ENCODE results near the gene MKI67. TPM values are rescaled to one million over a fixed set of nuclear protein-coding genes. Genes with fewer than 3 reads are reported as not detected.

The MKI67 gene
- total and polyA plus RNA-seq, 2 of the 13 experiments (the other 11 are each of a cell fraction or from before 2014, with no cell fraction given), result 6.7 to 22.9 TPM

DNA sequence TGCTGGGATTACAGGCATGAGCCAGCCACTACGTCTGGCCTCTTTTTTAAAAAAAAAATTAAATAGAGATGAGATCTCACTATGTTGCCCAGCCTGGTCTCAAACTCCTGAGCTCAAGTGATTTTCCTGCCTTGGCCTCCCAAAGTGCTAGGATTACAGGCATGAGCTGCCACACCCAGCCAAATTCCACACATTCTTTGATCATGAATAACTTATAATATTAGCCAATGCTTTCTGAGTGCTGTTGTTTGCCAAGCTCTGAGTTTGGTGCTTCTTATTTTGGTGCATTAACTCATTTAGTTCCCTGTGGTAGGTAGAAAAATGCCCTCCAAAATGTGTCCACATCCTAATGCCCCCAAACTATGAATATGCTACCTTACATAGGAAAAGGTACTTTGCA, 47.2 kb upstream of the MKI67 start:
- FAIRE-seq, result no peak
- in situ Hi-C loops (cut with HindIII; ENCODE audit: extremely low pct_ligation_motif_present, low pct_unique_long_range_greater_than_20kb), result no loop called here
- no peak overlapping the region for H3K4me2 ChIP-seq (ENCODE audit: low read depth, low read length)

DNA sequence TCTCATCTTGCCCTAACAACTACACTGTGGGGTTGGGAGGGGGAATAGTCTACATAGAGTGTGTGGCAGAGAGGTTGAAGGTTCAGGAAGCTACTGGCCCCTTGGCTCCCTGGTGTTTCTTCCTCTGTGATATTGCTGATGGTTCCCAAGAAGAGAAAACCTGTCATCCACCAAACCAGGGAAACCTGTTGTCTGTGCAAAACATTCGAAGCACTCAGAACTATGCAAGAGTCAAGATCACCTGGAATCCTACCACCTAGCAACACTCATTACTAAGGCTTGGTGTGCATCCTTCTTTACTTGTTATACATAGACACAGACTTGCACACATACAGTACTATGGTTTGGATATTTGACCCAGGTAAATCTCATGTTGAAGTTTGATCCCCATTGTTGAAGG, 46.5 kb upstream of the MKI67 start:
- intact Hi-C loops (cut with micrococcal nuclease; ENCODE audit: unreplicated experiment), result no loop called here
- Histone ChIP-seq H3K27ac (ENCODE audit: extremely low read length, insufficient read depth, low read length) (no peak overlapping the region), H3K4me3 (replicated peaks in 1 of 3; ENCODE audit: insufficient read depth in 1 of 3, low read depth in 2 of 3, low read length in 3 of 3) (no peak overlapping the region), H3K36me3 (replicated peaks in 1 of 2; ENCODE audit: control insufficient read depth in 1 of 2, insufficient read depth in 2 of 2, low read length in 2 of 2) (no peaks in the 10 kb centered on the region), H3K9me3 (ENCODE audit: low read length) (no peaks in the 10 kb centered on the region), H3K79me2 (ENCODE audit: insufficient read depth, low read length) (no peaks in the 10 kb centered on the region), H3K4me2 (ENCODE audit: low read depth, low read length) (no peak overlapping the region), H4K20me1 (ENCODE audit: insufficient read depth, low read length) (no peaks in the 10 kb centered on the region), H3K27me3 (ENCODE audit: control insufficient read depth in 1 of 2, insufficient read depth in 2 of 2, low read length in 2 of 2) (0 out of 5 replicates have a peak, but pooled peaks cover 0 to 6% of the 10 kb centered on the region in 2 experiments), H3K9ac (ENCODE audit: insufficient read depth, low read depth, low read length) (no peak overlapping the region), H2AFZ (ENCODE audit: low read length) (no peak overlapping the region), H3K4me1 (ENCODE audit: insufficient read depth, low read length) (peaks cover 25% of the 10 kb centered on the region)
- ChIA-PET CTCF (ENCODE audit: low intra/inter-chr PET ratio, low total read pairs) (no interaction called here), POLR2A (interaction anchor here (1.3 kb wide), 1 partner anchor 16 kb away, joined by 3 read pairs; no protein-coding TSS in a partner anchor)
- in situ Hi-C loops (cut with HindIII; ENCODE audit: extremely low pct_ligation_motif_present, low pct_unique_long_range_greater_than_20kb), result no loop called here
- ATAC-seq (no peak), FAIRE-seq (no peak), DNase-seq (ENCODE audit: low spot score) (no peak)
- TF ChIP-seq, protein P1, sequence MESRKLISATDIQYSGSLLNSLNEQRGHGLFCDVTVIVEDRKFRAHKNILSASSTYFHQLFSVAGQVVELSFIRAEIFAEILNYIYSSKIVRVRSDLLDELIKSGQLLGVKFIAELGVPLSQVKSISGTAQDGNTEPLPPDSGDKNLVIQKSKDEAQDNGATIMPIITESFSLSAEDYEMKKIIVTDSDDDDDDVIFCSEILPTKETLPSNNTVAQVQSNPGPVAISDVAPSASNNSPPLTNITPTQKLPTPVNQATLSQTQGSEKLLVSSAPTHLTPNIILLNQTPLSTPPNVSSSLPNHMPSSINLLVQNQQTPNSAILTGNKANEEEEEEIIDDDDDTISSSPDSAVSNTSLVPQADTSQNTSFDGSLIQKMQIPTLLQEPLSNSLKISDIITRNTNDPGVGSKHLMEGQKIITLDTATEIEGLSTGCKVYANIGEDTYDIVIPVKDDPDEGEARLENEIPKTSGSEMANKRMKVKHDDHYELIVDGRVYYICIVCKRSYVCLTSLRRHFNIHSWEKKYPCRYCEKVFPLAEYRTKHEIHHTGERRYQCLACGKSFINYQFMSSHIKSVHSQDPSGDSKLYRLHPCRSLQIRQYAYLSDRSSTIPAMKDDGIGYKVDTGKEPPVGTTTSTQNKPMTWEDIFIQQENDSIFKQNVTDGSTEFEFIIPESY (CRISPR knock-in tag; IDR thresholded peaks at IDR 0.05), result no peak
- no peak for TF ChIP-seq SRF (IDR thresholded peaks at IDR 0.05; ENCODE audit: low read depth, low read length)
- TF ChIP-seq, protein P2, sequence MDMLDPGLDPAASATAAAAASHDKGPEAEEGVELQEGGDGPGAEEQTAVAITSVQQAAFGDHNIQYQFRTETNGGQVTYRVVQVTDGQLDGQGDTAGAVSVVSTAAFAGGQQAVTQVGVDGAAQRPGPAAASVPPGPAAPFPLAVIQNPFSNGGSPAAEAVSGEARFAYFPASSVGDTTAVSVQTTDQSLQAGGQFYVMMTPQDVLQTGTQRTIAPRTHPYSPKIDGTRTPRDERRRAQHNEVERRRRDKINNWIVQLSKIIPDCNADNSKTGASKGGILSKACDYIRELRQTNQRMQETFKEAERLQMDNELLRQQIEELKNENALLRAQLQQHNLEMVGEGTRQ (IDR thresholded peaks at IDR 0.05; ENCODE audit: low read depth, low read length), result no peak
- TF ChIP-seq, protein P2 (CRISPR knock-in tag; IDR thresholded peaks at IDR 0.05; ENCODE audit: borderline replicate concordance), result no peak
- WGBS (ENCODE audit: low lambda C conversion rate), result 78% methylated on average over 1 of the region's 1 CpG
- BruUV-seq (replicated peaks), result no TSS peak

More for the DNA sequence above, 47.2 kb upstream of the MKI67 start:
- Histone ChIP-seq H3K79me2 (ENCODE audit: insufficient read depth, low read length) (no peaks in the 10 kb centered on the region), H3K36me3 (replicated peaks in 1 of 2; ENCODE audit: control insufficient read depth in 1 of 2, insufficient read depth in 2 of 2, low read length in 2 of 2) (no peaks in the 10 kb centered on the region), H3K9ac (ENCODE audit: insufficient read depth, low read depth, low read length) (no peak overlapping the region), H3K27ac (ENCODE audit: extremely low read length, insufficient read depth, low read length) (no peak overlapping the region), H4K20me1 (ENCODE audit: insufficient read depth, low read length) (no peaks in the 10 kb centered on the region), H3K4me1 (ENCODE audit: insufficient read depth, low read length) (peaks cover 25% of the 10 kb centered on the region), H2AFZ (ENCODE audit: low read length) (no peak overlapping the region), H3K4me3 (replicated peaks in 1 of 3; ENCODE audit: insufficient read depth in 1 of 3, low read depth in 2 of 3, low read length in 3 of 3) (no peak overlapping the region), H3K9me3 (ENCODE audit: low read length) (no peaks in the 10 kb centered on the region), H3K27me3 (ENCODE audit: control insufficient read depth in 1 of 2, insufficient read depth in 2 of 2, low read length in 2 of 2) (0 out of 5 replicates have a peak, but pooled peaks cover 0 to 6% of the 10 kb centered on the region in 2 experiments)
- TF ChIP-seq MEF2D (CRISPR knock-in tag; IDR thresholded peaks at IDR 0.05), result no peak
- peak; percentile 74 for TF ChIP-seq FOSL2 (CRISPR knock-in tag; IDR thresholded peaks at IDR 0.05)
- DNase-seq (ENCODE audit: low spot score), result peak; percentile 41
- ChIA-PET POLR2A (interaction anchor here (1.1 kb wide), 1 partner anchor 16 kb away, joined by 5 read pairs; no protein-coding TSS in a partner anchor), CTCF (ENCODE audit: low intra/inter-chr PET ratio, low total read pairs) (no interaction called here)
- no peak for ATAC-seq
- BruUV-seq (replicated peaks), result no TSS peak
- intact Hi-C loops (cut with micrococcal nuclease; ENCODE audit: unreplicated experiment), result no loop called here
- 6% methylated on average over 1 of the region's 1 CpG for WGBS (ENCODE audit: low lambda C conversion rate)
